Measurements from ENCODE around the gene KCNA10. TPM values are rescaled to one million over a fixed set of nuclear protein-coding genes. Genes with fewer than 3 reads are reported as not detected.
A peak's percentile ranks its signal among the peaks of the same experiment; 100 is the strongest.

Gene KCNA10
- polyA plus RNA-seq, 1 donor (not counting 4 experiments of a cell fraction or from before 2014, with no cell fraction given) = not detected

GRCh38 chr1:110555807-110556470 lies 37.0 kb upstream of the KCNA10 start:
- no peak for FAIRE-seq
- no peaks in the 10 kb centered on the region for H3K4me1 ChIP-seq (ENCODE audit: control insufficient read depth, extremely low read depth, insufficient read depth, low read length)
- no peaks in the 10 kb centered on the region for H3K36me3 ChIP-seq (ENCODE audit: control insufficient read depth in 2 of 2, extremely low read depth in 1 of 2, insufficient read depth in 2 of 2, low read length in 2 of 2)
- H3K9me1 ChIP-seq (ENCODE audit: control insufficient read depth, extremely low read depth, insufficient read depth, low read length) = no peaks in the 10 kb centered on the region
- no peak overlapping the region for H3K27ac ChIP-seq (ENCODE audit: control insufficient read depth, insufficient read depth, low read length)
- no peak overlapping the region for H3K9ac ChIP-seq (ENCODE audit: control insufficient read depth, extremely low read depth, insufficient read depth, low read length)
- TF ChIP-seq EZH2 (IDR thresholded peaks at IDR 0.05; ENCODE audit: low read length) = peak; percentile 18
- TF ChIP-seq, protein P1, sequence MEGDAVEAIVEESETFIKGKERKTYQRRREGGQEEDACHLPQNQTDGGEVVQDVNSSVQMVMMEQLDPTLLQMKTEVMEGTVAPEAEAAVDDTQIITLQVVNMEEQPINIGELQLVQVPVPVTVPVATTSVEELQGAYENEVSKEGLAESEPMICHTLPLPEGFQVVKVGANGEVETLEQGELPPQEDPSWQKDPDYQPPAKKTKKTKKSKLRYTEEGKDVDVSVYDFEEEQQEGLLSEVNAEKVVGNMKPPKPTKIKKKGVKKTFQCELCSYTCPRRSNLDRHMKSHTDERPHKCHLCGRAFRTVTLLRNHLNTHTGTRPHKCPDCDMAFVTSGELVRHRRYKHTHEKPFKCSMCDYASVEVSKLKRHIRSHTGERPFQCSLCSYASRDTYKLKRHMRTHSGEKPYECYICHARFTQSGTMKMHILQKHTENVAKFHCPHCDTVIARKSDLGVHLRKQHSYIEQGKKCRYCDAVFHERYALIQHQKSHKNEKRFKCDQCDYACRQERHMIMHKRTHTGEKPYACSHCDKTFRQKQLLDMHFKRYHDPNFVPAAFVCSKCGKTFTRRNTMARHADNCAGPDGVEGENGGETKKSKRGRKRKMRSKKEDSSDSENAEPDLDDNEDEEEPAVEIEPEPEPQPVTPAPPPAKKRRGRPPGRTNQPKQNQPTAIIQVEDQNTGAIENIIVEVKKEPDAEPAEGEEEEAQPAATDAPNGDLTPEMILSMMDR (optimal IDR thresholded peaks at IDR 0.05 in 1 of 3, IDR thresholded peaks at IDR 0.05 in 1 of 3, conservative IDR thresholded peaks at IDR 0.05 in 1 of 3; ENCODE audit: extremely low read depth in 1 of 3, insufficient read depth in 2 of 3, low read length in 3 of 3) = no peak
- no peak overlapping the region for H2AFZ ChIP-seq (ENCODE audit: control insufficient read depth, low read length)
- no peak for DNase-seq (ENCODE audit: low read depth, low spot score)
- dilution Hi-C loops (cut with MboI; ENCODE audit: extremely low pct_ligation_motif_present, low sequenced_read_pairs) = no loop called here
- peaks cover 31% of the 10 kb centered on the region for H3K27me3 ChIP-seq (ENCODE audit: control insufficient read depth, extremely low read depth, insufficient read depth, low read length)
- no peaks in the 10 kb centered on the region for H3K9me3 ChIP-seq (ENCODE audit: control insufficient read depth, low read depth, low read length)
- no peak overlapping the region for H3K4me2 ChIP-seq (ENCODE audit: control insufficient read depth, extremely low read depth, insufficient read depth, low read depth, low read length)
- H3K79me2 ChIP-seq (ENCODE audit: control insufficient read depth, insufficient read depth, low read length) = no peaks in the 10 kb centered on the region
- no peaks in the 10 kb centered on the region for H4K20me1 ChIP-seq (ENCODE audit: control insufficient read depth, extremely low read depth, insufficient read depth, low read length)
- H3K4me3 ChIP-seq (ENCODE audit: control insufficient read depth in 2 of 3, extremely low read depth in 1 of 3, insufficient read depth in 2 of 3, low read depth in 1 of 3, low read length in 3 of 3) = no peak overlapping the region

- H3K4me3 ChIP-seq (ENCODE audit: control insufficient read depth in 2 of 3, extremely low read depth in 1 of 3, insufficient read depth in 2 of 3, low read depth in 1 of 3, low read length in 3 of 3) = peak overlapping the region in 1 of 3 experiments; percentile 4
- no peak overlapping the region for H2AFZ ChIP-seq (ENCODE audit: control insufficient read depth, low read length)
- H3K4me1 ChIP-seq (ENCODE audit: control insufficient read depth, extremely low read depth, insufficient read depth, low read length) = no peaks in the 10 kb centered on the region
- no peak overlapping the region for H3K9ac ChIP-seq (ENCODE audit: control insufficient read depth, extremely low read depth, insufficient read depth, low read length)
- dilution Hi-C loops (cut with MboI; ENCODE audit: extremely low pct_ligation_motif_present, low sequenced_read_pairs) = no loop called here
- peaks cover 28% of the 10 kb centered on the region for H3K27me3 ChIP-seq (ENCODE audit: control insufficient read depth, extremely low read depth, insufficient read depth, low read length)
- peak overlapping the region; percentile 17 for H3K4me2 ChIP-seq (ENCODE audit: control insufficient read depth, extremely low read depth, insufficient read depth, low read depth, low read length)
- no peaks in the 10 kb centered on the region for H3K79me2 ChIP-seq (ENCODE audit: control insufficient read depth, insufficient read depth, low read length)
- no peaks in the 10 kb centered on the region for H3K9me1 ChIP-seq (ENCODE audit: control insufficient read depth, extremely low read depth, insufficient read depth, low read length)
- no peaks in the 10 kb centered on the region for H3K36me3 ChIP-seq (ENCODE audit: control insufficient read depth in 2 of 2, extremely low read depth in 1 of 2, insufficient read depth in 2 of 2, low read length in 2 of 2)
- DNase-seq (ENCODE audit: low read depth, low spot score) (no peak), FAIRE-seq (no peak)
- no peaks in the 10 kb centered on the region for H4K20me1 ChIP-seq (ENCODE audit: control insufficient read depth, extremely low read depth, insufficient read depth, low read length)
- no peak overlapping the region for H3K27ac ChIP-seq (ENCODE audit: control insufficient read depth, insufficient read depth, low read length)
- no peaks in the 10 kb centered on the region for H3K9me3 ChIP-seq (ENCODE audit: control insufficient read depth, low read depth, low read length)
- TF ChIP-seq EZH2 (IDR thresholded peaks at IDR 0.05; ENCODE audit: low read length) = peak; percentile 53
- TF ChIP-seq, protein P1 (optimal IDR thresholded peaks at IDR 0.05 in 1 of 3, IDR thresholded peaks at IDR 0.05 in 1 of 3, conservative IDR thresholded peaks at IDR 0.05 in 1 of 3; ENCODE audit: extremely low read depth in 1 of 3, insufficient read depth in 2 of 3, low read length in 3 of 3) = peak; percentile 36 to 77 (median 63)
Observed at GRCh38 chr1:110554871-110555801, 36.2 kb upstream of the KCNA10 start.

Data from keratinocyte (primary cell).